A673 (cell line): Measurements from ENCODE around the gene ZG16. TPM values are rescaled to one million over a fixed set of nuclear protein-coding genes. Genes with fewer than 3 reads are reported as not detected.
"Not testable (repeated sequence)": the region's sequence is repeated elsewhere in the genome, so short reads cannot be mapped to it uniquely, and the experiment has no call there.

Source experiments
- BruUV-seq: library from RNA; stranded (reverse); fragments of 400-500 nt; replicated peaks from 2 replicates; lab custom pipeline; 2021; lab: Mats Ljungman, UMichigan
- CTCF ChIA-PET: fragments of 300-600 bp; sonication (Branson Sonifier 250); formaldehyde crosslinking; loops from one replicate; lab custom pipeline; 2022; ENCODE audit warnings: antibody characterized with exemption; lab: Charles Lee
- POLR2A ChIA-PET: fragments of 300-600 bp; sonication (Branson Sonifier 250); formaldehyde crosslinking; loops from one replicate; lab custom pipeline; 2022; ENCODE audit warnings: antibody characterized with exemption; ENCODE audit not compliant: low non-redundant PET; lab: Charles Lee
- DNase-seq: peaks from one replicate; pipeline ENCODE4 v3.0.0-alpha.2; 2015; ENCODE audit warnings: low spot score
- H3K27ac ChIP-seq: fragments of 200-600 bp; sonication (generic); 2 replicates; pipeline ENCODE4 v1.5.1; 2016; ENCODE audit warnings: mixed run types, low read depth, mild to moderate bottlenecking, mixed read lengths, antibody characterized with exemption, low read length; ENCODE audit not compliant: poor library complexity, severe bottlenecking
- H3K27me3 ChIP-seq: fragments of 200-600 bp; sonication (generic); replicated peaks from 2 replicates; pipeline ENCODE4 v1.6.1; 2017; ENCODE audit warnings: mixed run types, low read depth, mild to moderate bottlenecking, mixed read lengths, antibody characterized with exemption, low read length; ENCODE audit not compliant: insufficient read depth, poor library complexity
- H3K36me3 ChIP-seq: fragments of 200-600 bp; sonication (generic); 2 replicates; pipeline ENCODE4 v1.6.1; 2016; ENCODE audit warnings: mixed run types, mild to moderate bottlenecking, mixed read lengths, antibody characterized with exemption, low read length; ENCODE audit not compliant: insufficient read depth, poor library complexity, severe bottlenecking
- H3K4me1 ChIP-seq: fragments of 200-600 bp; sonication (generic); 2 replicates; pipeline ENCODE4 v1.6.1; 2017; ENCODE audit warnings: mixed run types, mild to moderate bottlenecking, mixed read lengths, antibody characterized with exemption, low read length; ENCODE audit not compliant: insufficient read depth, poor library complexity, severe bottlenecking
- H3K4me3 ChIP-seq: fragments of 200-600 bp; sonication (generic); 2 replicates; pipeline ENCODE4 v1.5.1; 2016; ENCODE audit warnings: low read depth, mixed run types, mild to moderate bottlenecking, mixed read lengths, low read length; ENCODE audit not compliant: poor library complexity, severe bottlenecking
- H3K9me3 ChIP-seq: fragments of 200-600 bp; sonication (generic); 2 replicates; pipeline ENCODE4 v1.6.1; 2016; ENCODE audit warnings: mixed run types, low read depth, mild to moderate bottlenecking, mixed read lengths, antibody characterized with exemption, low read length; ENCODE audit not compliant: poor library complexity, severe bottlenecking
- CTCF ChIP-seq: fragments of 300-800, 200-600 bp; sonication (generic); conservative IDR thresholded peaks from 2 replicates; pipeline ENCODE4 v1.5.1; 2017; ENCODE audit warnings: low read depth, mild to moderate bottlenecking, antibody characterized with exemption, low read length, moderate library complexity, mixed read lengths
- EZH2 ChIP-seq: fragments of 200-600 bp; sonication (generic); IDR thresholded peaks from 2 replicates; pipeline ENCODE4 v1.6.1; 2017; ENCODE audit warnings: borderline replicate concordance, low read depth, mild to moderate bottlenecking, mixed read lengths, antibody characterized with exemption, low read length; ENCODE audit not compliant: poor library complexity, severe bottlenecking
- intact Hi-C: fragments of 100-400 bp; cut with micrococcal nuclease; formaldehyde crosslinking; loops from one replicate; pipeline ENCODE4 v1.10.0; 2022; ENCODE audit not compliant: unreplicated experiment
- total RNA-seq: library from RNA; stranded (reverse); gene quantifications from 2 replicates; pipeline ENCODE4 v1.2.3, GENCODE V29; 2021

Gene ZG16
- total RNA-seq, 1 experiment from 2014 or later = not detected

GRCh38 chr16:29774730-29775129 is 3.3 kb upstream of the ZG16 start:
- no peak for DNase-seq
- H3K9me3 ChIP-seq = no peaks in the 10 kb centered on the region
- ChIA-PET POLR2A (no interaction called here), CTCF (no interaction called here)
- no peak overlapping the region for H3K27ac ChIP-seq
- intact Hi-C loops = no loop called here
- BruUV-seq = no TSS peak
- TF ChIP-seq CTCF (no peak), EZH2 (no peak)
- no peak overlapping the region for H3K4me3 ChIP-seq
- H3K27me3 ChIP-seq = no peaks in the 10 kb centered on the region
- no peaks in the 10 kb centered on the region for H3K36me3 ChIP-seq
- H3K4me1 ChIP-seq = no peaks in the 10 kb centered on the region

GRCh38 chr16:29775742-29776408 is 2.2 kb upstream of the ZG16 start:
- Histone ChIP-seq H3K4me3 (no peak overlapping the region), H3K4me1 (no peaks in the 10 kb centered on the region), H3K27ac (no peak overlapping the region), H3K9me3 (no peaks in the 10 kb centered on the region), H3K27me3 (no peaks in the 10 kb centered on the region), H3K36me3 (no peaks in the 10 kb centered on the region)
- no peak for TF ChIP-seq EZH2
- CTCF ChIA-PET = no interaction called here
- intact Hi-C loops = no loop called here
- no peak for DNase-seq
- no TSS peak for BruUV-seq
- POLR2A ChIA-PET = no interaction called here

- intact Hi-C loops = no loop called here
- no peaks in the 10 kb centered on the region for H3K9me3 ChIP-seq
- no peaks in the 10 kb centered on the region for H3K36me3 ChIP-seq
- BruUV-seq = no TSS peak
- H3K27me3 ChIP-seq = no peaks in the 10 kb centered on the region
- POLR2A ChIA-PET = no interaction called here
- H3K27ac ChIP-seq = no peak overlapping the region
- TF ChIP-seq EZH2 = no peak
- TF ChIP-seq CTCF = no peak
- DNase-seq = no peak
- no peaks in the 10 kb centered on the region for H3K4me1 ChIP-seq
- no peak overlapping the region for H3K4me3 ChIP-seq
- CTCF ChIA-PET = no interaction called here
Measured at GRCh38 chr16:29779474-29779873, 1.4 kb downstream of the ZG16 start.

GRCh38 chr16:29783094-29783953 is 5.3 kb downstream of the ZG16 start:
- POLR2A ChIA-PET = not testable (repeated sequence)

More at GRCh38 chr16:29783094-29783953, 5.3 kb downstream of the ZG16 start:
- CTCF ChIA-PET, H3K9me3 ChIP-seq, H3K36me3 ChIP-seq, H3K4me1 ChIP-seq, H3K4me3 ChIP-seq, BruUV-seq, H3K27ac ChIP-seq, DNase-seq, H3K27me3 ChIP-seq, intact Hi-C loops: not testable (repeated sequence)
